GM19043 (cell line): ENCODE data around the gene MEIOB.

Source experiments
- ATAC-seq: cut with Tn5 transposase; IDR thresholded peaks from one replicate; pipeline ENCODE4 v1.9.1; 2021; ENCODE audit warnings: low read depth; ENCODE audit not compliant: unreplicated experiment

Gene MEIOB

GRCh38 chr16:1789643-1790045 is 82.3 kb downstream of the MEIOB start:
- no peak for ATAC-seq

DNA sequence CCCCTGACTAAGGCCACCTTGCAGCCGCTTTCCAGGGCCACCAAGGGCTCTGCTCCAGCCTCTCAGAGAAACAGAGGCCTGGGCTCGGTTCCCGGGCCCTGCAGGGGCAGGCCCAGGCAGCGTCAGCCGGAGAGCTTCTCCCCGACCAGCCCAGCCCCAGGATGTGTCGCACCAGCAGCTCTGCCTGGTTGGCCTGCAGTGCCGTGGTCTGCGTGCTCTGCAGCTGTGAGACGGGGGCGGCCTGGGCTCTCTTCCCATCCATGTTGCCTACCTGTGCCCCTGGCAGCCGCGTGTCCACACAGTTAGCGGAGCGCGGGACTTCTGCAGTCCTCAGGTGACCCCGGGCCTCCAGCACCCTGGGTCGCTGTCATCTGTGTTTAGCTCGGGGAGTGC is 83.3 kb downstream of the MEIOB start:
- no peak for ATAC-seq

- ATAC-seq = no peak
Observed at GRCh38 chr16:1788095-1788707, 83.8 kb downstream of the MEIOB start.

DNA sequence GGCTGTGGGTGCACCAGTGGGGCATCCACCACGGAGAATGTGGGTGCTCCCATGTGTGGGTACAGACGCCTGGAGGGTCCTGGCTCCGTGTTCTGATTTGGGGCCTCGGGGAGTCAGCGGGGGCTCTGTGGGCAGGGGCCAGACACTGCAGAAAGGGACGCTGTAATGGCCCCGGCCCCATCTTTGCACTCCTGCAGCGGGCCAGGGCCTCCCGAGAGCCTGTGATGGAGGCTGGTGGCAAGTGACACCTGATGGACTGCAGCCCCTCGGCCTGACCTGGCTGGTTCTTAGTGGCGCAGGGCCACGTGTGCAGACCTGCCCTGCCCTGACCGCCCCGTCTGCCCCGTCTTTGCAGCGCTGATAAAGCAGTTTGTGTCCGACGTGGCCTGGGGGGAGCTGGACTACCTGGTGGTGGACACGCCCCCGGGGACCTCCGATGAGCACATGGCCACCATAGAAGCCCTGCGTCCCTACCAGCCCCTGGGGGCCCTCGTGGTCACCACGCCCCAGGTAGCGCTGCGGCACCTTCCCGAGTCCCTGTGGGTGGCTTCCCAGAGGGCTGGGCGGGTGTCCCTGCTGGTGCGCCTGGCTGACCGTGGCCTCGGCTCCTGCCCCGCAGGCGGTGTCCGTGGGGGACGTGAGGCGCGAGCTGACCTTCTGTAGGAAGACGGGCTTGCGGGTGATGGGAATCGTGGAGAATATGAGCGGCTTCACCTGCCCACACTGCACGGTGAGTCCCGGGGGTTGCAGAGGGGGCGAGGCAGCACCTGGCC is 84.5 kb downstream of the MEIOB start:
- ATAC-seq = no peak

DNA sequence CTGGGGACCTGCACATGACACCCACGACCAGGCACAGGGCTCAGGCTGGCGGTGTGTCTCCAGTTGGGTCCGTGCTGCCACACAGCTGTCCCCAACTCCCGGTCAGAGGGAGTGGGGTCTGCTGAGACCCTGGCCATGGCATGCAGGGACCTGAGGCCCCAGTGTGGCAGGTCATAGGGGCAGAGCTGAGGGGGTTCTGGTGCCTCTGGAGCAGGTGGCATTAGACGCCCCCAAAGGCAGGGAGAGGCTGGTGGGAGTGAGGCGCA is 85.0 kb downstream of the MEIOB start:
- no peak for ATAC-seq

- ATAC-seq = no peak
Observed at GRCh38 chr16:1786242-1787055, 85.5 kb downstream of the MEIOB start.

- no peak for ATAC-seq
Observed at GRCh38 chr16:1785846-1786170, 86.2 kb downstream of the MEIOB start.

DNA sequence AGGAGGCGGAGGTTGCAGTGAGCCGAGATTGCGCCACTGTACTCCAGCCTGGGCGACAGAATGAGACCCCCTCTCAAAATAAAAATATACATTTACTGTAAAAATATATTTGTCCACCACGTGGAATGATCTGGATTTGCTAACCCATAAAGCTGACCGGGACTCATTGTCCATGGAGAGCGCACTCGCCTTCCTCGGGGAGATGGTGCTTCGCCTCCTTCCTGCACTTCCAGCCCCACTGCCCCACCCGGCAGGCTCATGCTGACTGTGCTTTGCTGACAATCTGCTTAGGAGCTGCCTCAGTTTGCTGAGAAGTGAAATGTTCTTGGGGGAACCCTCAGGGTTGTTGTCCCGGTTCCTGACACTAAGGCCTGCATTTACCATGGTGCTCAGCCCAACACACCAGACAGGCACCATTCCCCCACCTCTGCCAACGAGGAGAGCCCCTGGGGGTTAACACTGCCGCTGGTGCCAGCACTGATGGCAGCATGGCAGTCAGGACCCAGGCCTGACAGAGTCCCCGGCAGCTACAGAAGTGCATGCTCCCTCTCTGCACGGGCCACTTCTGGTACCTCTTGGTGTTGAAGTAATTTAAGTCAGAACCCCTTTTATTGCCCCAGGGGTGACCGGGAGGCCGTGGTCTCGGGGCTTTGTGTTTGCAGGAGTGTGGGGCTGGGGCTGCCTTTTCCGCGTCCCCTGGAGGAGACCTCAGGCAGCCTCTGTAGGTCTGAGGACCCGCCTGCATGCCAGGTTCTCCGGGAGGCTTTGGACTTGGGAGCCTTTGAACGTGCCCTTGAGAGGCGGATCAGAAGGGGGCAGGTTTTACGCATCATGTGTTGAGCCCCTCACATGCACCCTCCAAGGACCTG is 86.8 kb downstream of the MEIOB start:
- ATAC-seq = no peak
